Transverse colon (tissue), 4 donors: Measurements from ENCODE around the gene CRABP1. TPM values are rescaled to one million over a fixed set of nuclear protein-coding genes. Genes with fewer than 3 reads are reported as not detected.

Experiments
- DNase-seq: peaks from one replicate; pipeline ENCODE4 v3.0.0-alpha.2; 2019
- H3K27ac ChIP-seq, 4 donors: fragments of 200-600 bp; sonication (generic); 2 replicates each; pipeline ENCODE4 v1.5.1; 2016 to 2018; ENCODE audit warnings: inconsistent platforms in 4 of 4
- H3K27me3 ChIP-seq: fragments of 200-600 bp; sonication (generic); 2 replicates; pipeline ENCODE4 v1.5.1; 2017; ENCODE audit warnings: inconsistent platforms
- H3K36me3 ChIP-seq, 4 donors: fragments of 200-600 bp; sonication (generic); 2 replicates each; pipeline ENCODE4 v1.5.1; 2017 to 2019; ENCODE audit warnings: inconsistent platforms in 4 of 4
- H3K4me1 ChIP-seq, 4 donors: fragments of 200-600 bp; sonication (generic); 2 replicates each; pipeline ENCODE4 v1.5.1; 2017 to 2020; ENCODE audit warnings: inconsistent platforms in 4 of 4
- H3K4me3 ChIP-seq, 4 donors: fragments of 200-600 bp; sonication (generic); 1 replicate in 1 of 4; 2 replicates in 3 of 4; pipeline versions ENCODE4 v1.5.1 to v1.6.1; 2017 to 2019; ENCODE audit warnings: inconsistent platforms in 4 of 4
- H3K9me3 ChIP-seq, 2 donors: fragments of 200-600 bp; sonication (generic); 2 replicates each; pipeline ENCODE4 v1.5.1; 2017 to 2019; ENCODE audit warnings: inconsistent platforms in 2 of 2
- CTCF ChIP-seq, 5 experiments: fragments of 200-600 bp in 3 of 5; fragments of 450-650 bp in 2 of 5; sonication (generic) in 3 of 5; IDR thresholded peaks; 1 replicate in 2 of 5; 2 replicates in 3 of 5; pipeline ENCODE4 v1.5.1; 2016 to 2017; ENCODE audit warnings: antibody characterized with exemption in 5 of 5, inconsistent platforms in 3 of 5, mild to moderate bottlenecking in 2 of 5, moderate library complexity in 1 of 5
- EP300 ChIP-seq: sonication (generic); formaldehyde crosslinking; IDR thresholded peaks from one replicate; pipeline ENCODE4 v1.6.1; 2017; ENCODE audit warnings: antibody characterized with exemption, low read depth
- POLR2A ChIP-seq: fragments of 450-650 bp; IDR thresholded peaks from one replicate; pipeline ENCODE4 v1.6.1; 2016; ENCODE audit warnings: antibody characterized with exemption, mild to moderate bottlenecking, moderate library complexity
- POLR2AphosphoS5 ChIP-seq, 3 donors: sonication (generic); formaldehyde crosslinking; IDR thresholded peaks; one replicate each; pipeline ENCODE4 v1.6.1; 2016; ENCODE audit warnings: antibody characterized with exemption in 3 of 3
- WGBS, 2 donors: methylation state at CpG; one replicate each; pipeline ENCODE4 v1.1.5; 2018; ENCODE audit warnings: low coverage in 1 of 2; 5-methylcytosine and 5-hydroxymethylcytosine counted together
- in situ Hi-C, 4 donors: fragments of 200-750 bp; cut with MboI; loops; one replicate each; pipeline versions ENCODE4 v1.15.0 to v1.15.1; 2017; ENCODE audit warnings: low sequenced_read_pairs in 3 of 4, low pct_ligation_motif_present in 1 of 4, low pct_unique_long_range_greater_than_20kb in 1 of 4
- intact Hi-C: fragments of 100-400 bp; cut with DNase I; formaldehyde crosslinking; loops from one replicate; pipeline ENCODE4 v1.15.1; 2023; ENCODE audit warnings: low total_unique reads
- total RNA-seq, 4 donors: library from RNA; depleted of rRNA; stranded (reverse); fragments of >200 nt; gene quantifications; one replicate each; pipeline ENCODE4 v1.1.0, GENCODE V29; 2016

CRABP1 gene
- total RNA-seq, 4 donors from 2014 or later, result 1.9 to 2.7 TPM; not detected in 2

- WGBS, 2 donors, result 87% methylated on average over 19 of the region's 19 CpGs; no CpG with 5 or more reads in 1 of the 2 donors
- Histone ChIP-seq H3K27ac (no peak overlapping the region), H3K4me3 (no peak overlapping the region), H3K4me1 (peaks cover 0 to 4% (median 0%) of the 10 kb centered on the region in 4 donors), H3K9me3 (no peaks in the 10 kb centered on the region), H3K27me3 (no peaks in the 10 kb centered on the region), H3K36me3 (no peaks in the 10 kb centered on the region)
- TF ChIP-seq EP300 (no peak), CTCF (IDR thresholded peaks at IDR 0.05) (no peak), POLR2AphosphoS5 (IDR thresholded peaks at IDR 0.05) (no peak), POLR2A (no peak)
- DNase-seq, result no peak
- in situ Hi-C loops (no loop called here), intact Hi-C loops (no loop called here)
Measured at GRCh38 chr15:78322724-78323521, 17.2 kb upstream of the CRABP1 start.

GRCh38 chr15:78323693-78324092, 16.5 kb upstream of the CRABP1 start:
- TF ChIP-seq POLR2A, result no peak
- TF ChIP-seq POLR2AphosphoS5 (IDR thresholded peaks at IDR 0.05), result no peak
- TF ChIP-seq CTCF (IDR thresholded peaks at IDR 0.05), result no peak
- TF ChIP-seq EP300, result no peak
- DNase-seq, result no peak
- Histone ChIP-seq H3K9me3 (no peaks in the 10 kb centered on the region), H3K4me1 (peaks cover 0 to 4% (median 0%) of the 10 kb centered on the region in 4 donors), H3K4me3 (no peak overlapping the region), H3K27ac (no peak overlapping the region), H3K36me3 (no peaks in the 10 kb centered on the region), H3K27me3 (no peaks in the 10 kb centered on the region)
- intact Hi-C loops, result no loop called here
- 80% methylated on average over 7 of the region's 7 CpGs; no CpG with 5 or more reads in 1 of the 2 donors for WGBS, 2 donors
- in situ Hi-C loops, result no loop called here

GRCh38 chr15:78324144-78324543, 16.0 kb upstream of the CRABP1 start:
- in situ Hi-C loops (no loop called here), intact Hi-C loops (no loop called here)
- Histone ChIP-seq H3K27ac (no peak overlapping the region), H3K9me3 (no peaks in the 10 kb centered on the region), H3K36me3 (no peaks in the 10 kb centered on the region), H3K4me3 (no peak overlapping the region), H3K4me1 (peaks cover 0 to 4% (median 0%) of the 10 kb centered on the region in 4 donors), H3K27me3 (no peaks in the 10 kb centered on the region)
- 97 to 100% methylated on average over 4 to 5 of the region's 5 CpGs for WGBS, 2 donors
- no peak for DNase-seq
- TF ChIP-seq CTCF (IDR thresholded peaks at IDR 0.05), result no peak
- TF ChIP-seq POLR2A, result no peak
- no peak for TF ChIP-seq EP300
- no peak for TF ChIP-seq POLR2AphosphoS5 (IDR thresholded peaks at IDR 0.05)

GRCh38 chr15:78325092-78325843, 14.9 kb upstream of the CRABP1 start:
- WGBS, 2 donors, result 55 to 64% methylated on average over 4 to 7 of the region's 7 CpGs
- H3K9me3 ChIP-seq, result no peaks in the 10 kb centered on the region
- DNase-seq, result no peak
- no peak overlapping the region for H3K27ac ChIP-seq
- H3K27me3 ChIP-seq, result no peaks in the 10 kb centered on the region
- intact Hi-C loops (no loop called here), in situ Hi-C loops (no loop called here)
- peaks cover 0 to 4% (median 0%) of the 10 kb centered on the region in 4 donors for H3K4me1 ChIP-seq
- H3K4me3 ChIP-seq, result no peak overlapping the region
- TF ChIP-seq POLR2AphosphoS5 (IDR thresholded peaks at IDR 0.05) (no peak), CTCF (IDR thresholded peaks at IDR 0.05) (no peak), POLR2A (no peak), EP300 (no peak)
- H3K36me3 ChIP-seq, result no peaks in the 10 kb centered on the region
